Adipose tissue (tissue), 3 donors: ENCODE data around the gene KCTD2. TPM values are rescaled to one million over a fixed set of nuclear protein-coding genes. Genes with fewer than 3 reads are reported as not detected.
"Not testable (repeated sequence)": the region's sequence is repeated elsewhere in the genome, so short reads cannot be mapped to it uniquely, and the experiment has no call there.

Source experiments
- H3K27ac ChIP-seq: one replicate; pipeline ENCODE4 v1.5.1; 2013; ENCODE audit warnings: low read depth, low read length
- WGBS, 3 donors: extraction: QIAGEN DNeasy Blood & Tissue Kit; methylation state at CpG; one replicate each; pipeline ENCODE4 v1.1.7; 2013; 5-methylcytosine and 5-hydroxymethylcytosine counted together
- polyA plus RNA-seq, 3 donors: library from polyadenylated mRNA; stranded (reverse); fragments of 200-250 nt; gene quantifications; one replicate each; pipeline ENCODE4 v1.2.3, GENCODE V29; 2013
- donor health status: healthy with polysubstance abuse.
- donor health status: Bipolar disorder and iron deficiency.
- donor health status: healthy.

KCTD2 gene
- polyA plus RNA-seq, 3 donors = 8.4 to 31.6 (median 23.7) TPM

DNA sequence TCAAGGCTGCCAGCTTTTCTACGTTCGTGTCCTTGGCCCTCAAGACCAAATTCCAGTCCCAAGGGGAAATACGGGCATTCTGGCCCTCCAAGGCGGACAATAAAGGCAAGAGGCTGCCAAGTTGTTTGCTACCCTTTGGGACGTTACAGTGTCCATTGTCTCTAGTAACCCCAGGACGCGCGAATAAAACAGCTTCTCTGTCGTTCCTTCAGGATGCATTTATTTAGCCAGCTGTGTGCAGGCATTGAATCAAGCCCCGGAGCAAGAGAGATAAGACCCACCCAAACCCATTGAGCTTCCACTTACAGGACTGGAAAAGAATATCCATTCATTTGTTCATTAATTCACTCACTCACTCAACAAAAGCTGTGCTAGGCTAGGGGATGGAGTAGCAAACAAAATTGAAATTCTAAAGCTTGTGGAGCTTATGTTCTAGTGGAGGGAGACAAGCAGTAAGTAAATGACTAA lies 33.9 kb upstream of the KCTD2 start:
- WGBS, 3 donors = 0% methylated on average over 10 of the region's 10 CpGs
- no peak overlapping the region for H3K27ac ChIP-seq

GRCh38 chr17:75019146-75019545 lies 27.9 kb upstream of the KCTD2 start:
- 86 to 92% (median 88%) methylated on average over 5 of the region's 5 CpGs for WGBS, 3 donors
- no peak overlapping the region for H3K27ac ChIP-seq

- 89 to 93% (median 93%) methylated on average over 3 of the region's 3 CpGs for WGBS, 3 donors
- H3K27ac ChIP-seq = no peak overlapping the region
These were observed 27.3 kb upstream of the KCTD2 start for GRCh38 chr17:75019710-75020109.

DNA sequence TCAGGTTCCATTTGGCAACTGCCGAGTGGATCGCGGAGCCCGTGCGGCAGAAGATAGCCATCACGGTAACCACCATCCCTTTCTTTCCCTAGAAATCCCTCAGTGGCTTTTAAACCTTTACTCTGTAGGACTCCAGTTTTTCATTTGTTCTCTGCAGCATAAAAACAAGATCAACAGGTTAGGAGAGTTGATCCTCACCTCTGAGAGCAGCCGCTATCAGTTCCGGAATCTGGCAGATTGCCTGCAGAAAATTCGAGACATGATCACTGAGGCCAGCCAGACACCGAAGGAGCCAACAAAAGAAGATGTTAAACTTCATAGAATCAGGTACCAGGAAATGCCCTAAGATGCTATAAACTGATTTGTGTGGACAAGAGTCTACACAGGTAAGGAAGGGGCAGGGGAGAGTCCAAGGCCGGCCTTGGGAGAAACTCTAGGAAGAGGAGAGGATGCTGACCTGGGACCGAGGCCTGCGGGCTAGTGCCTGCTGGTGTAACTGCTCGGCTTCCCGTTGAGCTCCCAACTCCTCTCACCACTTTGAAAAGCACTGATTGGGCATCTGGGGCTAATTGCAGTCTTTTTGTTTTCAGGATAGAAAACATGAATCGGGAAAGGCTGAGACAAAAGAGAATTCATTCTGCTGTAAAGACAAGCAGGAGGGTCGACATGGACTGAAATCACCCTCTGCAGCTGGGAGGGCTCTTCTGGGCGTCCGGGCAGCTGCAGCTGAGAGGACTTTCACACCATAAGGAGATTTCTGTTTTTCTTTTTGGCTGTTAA lies 26.5 kb upstream of the KCTD2 start:
- H3K27ac ChIP-seq = no peak overlapping the region
- WGBS, 3 donors = 85 to 93% (median 88%) methylated on average over 19 of the region's 19 CpGs

GRCh38 chr17:75024686-75025397 lies 22.2 kb upstream of the KCTD2 start:
- H3K27ac ChIP-seq = no peak overlapping the region
- 80 to 87% (median 85%) methylated on average over 10 of the region's 10 CpGs for WGBS, 3 donors

- not testable (repeated sequence) for H3K27ac ChIP-seq
- 59 to 85% (median 71%) methylated on average over 9 of the region's 9 CpGs for WGBS, 3 donors
These were observed 21.7 kb upstream of the KCTD2 start for GRCh38 chr17:75025398-75025734.

GRCh38 chr17:75026650-75027049 lies 20.4 kb upstream of the KCTD2 start:
- 43 to 86% (median 50%) methylated on average over 2 of the region's 2 CpGs for WGBS, 3 donors
- H3K27ac ChIP-seq = not testable (repeated sequence)

GRCh38 chr17:75030161-75030560 lies 16.9 kb upstream of the KCTD2 start:
- WGBS, 3 donors = 75 to 95% (median 92%) methylated on average over 8 of the region's 8 CpGs

DNA sequence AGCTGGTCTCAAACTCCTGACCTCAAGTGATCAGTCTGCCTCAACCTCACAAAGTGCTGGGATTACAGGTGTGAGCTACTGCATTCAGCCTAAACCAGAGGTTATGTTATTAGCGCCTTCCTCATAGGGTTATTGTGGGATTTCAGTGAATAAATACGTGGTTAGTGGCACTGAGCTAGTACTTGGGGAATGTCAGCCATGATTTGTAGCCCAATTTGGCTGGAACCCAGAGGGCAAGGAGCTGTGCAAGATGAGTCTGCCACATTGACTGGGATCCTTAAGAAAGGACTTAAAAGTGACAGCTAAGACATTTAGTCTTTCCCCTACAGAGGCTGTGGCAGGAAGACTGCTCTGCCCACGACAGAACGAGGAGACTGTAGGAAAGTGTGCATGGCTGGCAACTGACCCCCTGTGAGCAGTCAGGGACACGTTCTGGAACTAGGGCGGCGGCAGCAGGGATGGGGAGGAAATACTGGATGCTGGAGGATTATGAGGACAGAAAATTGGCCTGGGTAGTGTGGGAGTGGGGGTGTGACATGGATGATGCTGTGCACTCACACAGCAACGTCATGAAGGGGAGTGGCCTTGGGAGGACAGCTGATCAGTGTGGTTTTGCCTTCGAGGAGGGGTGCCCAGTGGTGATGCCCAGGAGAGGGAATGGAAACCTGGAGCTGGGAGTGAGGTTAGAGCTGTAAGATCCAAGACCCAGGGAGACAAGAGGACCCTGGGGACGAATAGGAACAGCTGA lies 14.9 kb upstream of the KCTD2 start:
- no peak overlapping the region for H3K27ac ChIP-seq
- WGBS, 3 donors = 11 to 26% (median 11%) methylated on average over 10 of the region's 10 CpGs

More at GRCh38 chr17:75030161-75030560, 16.9 kb upstream of the KCTD2 start:
- H3K27ac ChIP-seq = no peak overlapping the region

DNA sequence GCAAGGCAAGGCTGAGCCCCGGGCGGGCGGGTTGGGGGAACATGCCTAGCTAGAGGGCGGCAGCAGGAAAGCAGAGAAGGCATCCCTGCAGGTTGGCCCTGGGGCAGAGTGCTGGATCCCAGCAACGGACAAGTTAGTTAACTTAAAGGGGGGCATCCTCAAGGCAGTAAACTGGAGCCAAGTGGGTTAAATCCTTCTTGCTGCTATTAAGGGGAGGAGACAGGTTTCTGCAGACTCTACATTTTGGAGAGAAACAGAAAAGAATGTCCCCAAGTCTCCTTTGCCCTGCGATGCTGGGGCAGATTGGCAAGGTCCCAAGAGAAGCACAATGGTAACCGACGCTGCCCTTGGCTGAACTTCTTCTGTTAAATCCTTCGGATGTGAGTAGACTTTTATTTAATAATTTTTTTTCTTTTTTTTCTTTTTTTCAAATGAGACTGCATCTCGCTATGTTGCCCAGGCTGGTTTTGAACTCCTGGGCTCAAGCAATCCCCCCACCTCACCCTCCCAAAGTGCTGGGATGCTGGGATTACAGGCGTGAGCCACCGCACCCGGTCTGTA lies 14.2 kb upstream of the KCTD2 start:
- H3K27ac ChIP-seq = no peak overlapping the region
- 3 to 17% (median 5%) methylated on average over 13 of the region's 13 CpGs for WGBS, 3 donors

DNA sequence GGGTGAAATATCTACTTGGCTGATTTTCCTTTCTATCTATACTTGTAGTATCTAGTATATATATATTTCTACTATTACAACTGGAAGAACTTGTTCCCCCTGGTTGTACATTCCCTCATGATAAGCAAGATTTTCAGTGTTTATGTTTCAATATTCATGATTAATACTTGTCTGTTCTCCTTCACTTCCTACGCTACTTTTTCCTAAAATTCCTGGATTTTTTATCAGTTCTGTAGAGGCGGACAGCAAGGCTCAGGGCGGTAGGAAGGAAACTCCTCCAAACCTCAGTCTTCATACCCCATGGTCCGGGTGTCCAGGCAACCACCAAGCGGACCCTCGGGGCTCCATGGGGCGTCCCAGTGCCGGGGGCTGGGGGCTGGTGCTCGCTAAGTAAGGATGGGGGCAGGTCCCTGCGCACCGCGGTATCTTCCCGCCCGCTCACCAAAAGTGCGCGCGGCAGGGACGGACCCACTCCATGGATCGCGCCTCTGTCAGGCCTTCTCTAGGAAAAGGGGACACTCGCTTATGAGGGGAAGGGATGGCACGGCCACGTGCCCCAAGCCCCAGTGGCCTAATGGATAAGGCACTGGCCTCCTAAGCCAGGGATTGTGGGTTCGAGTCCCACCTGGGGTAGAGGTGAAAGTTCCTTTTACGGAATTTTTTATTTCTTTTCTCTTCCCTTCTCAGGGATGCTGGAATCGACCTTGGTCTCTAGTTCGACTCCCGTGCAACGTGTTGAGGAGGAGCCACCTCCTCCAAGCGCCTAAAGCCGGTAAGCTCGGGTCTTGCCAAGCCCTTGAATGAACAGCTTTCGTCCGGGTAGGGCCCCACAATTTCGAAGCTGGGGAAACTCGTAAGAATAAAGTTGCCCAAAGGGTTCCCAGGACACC lies 13.4 kb upstream of the KCTD2 start:
- WGBS, 3 donors = 1% methylated on average over 36 of the region's 36 CpGs
- H3K27ac ChIP-seq = peak overlapping the region; percentile 65

GRCh38 chr17:75034236-75034908 lies 12.7 kb upstream of the KCTD2 start:
- 0 to 2% (median 1%) methylated on average over 43 of the region's 43 CpGs for WGBS, 3 donors
- H3K27ac ChIP-seq = peak overlapping the region; percentile 80

DNA sequence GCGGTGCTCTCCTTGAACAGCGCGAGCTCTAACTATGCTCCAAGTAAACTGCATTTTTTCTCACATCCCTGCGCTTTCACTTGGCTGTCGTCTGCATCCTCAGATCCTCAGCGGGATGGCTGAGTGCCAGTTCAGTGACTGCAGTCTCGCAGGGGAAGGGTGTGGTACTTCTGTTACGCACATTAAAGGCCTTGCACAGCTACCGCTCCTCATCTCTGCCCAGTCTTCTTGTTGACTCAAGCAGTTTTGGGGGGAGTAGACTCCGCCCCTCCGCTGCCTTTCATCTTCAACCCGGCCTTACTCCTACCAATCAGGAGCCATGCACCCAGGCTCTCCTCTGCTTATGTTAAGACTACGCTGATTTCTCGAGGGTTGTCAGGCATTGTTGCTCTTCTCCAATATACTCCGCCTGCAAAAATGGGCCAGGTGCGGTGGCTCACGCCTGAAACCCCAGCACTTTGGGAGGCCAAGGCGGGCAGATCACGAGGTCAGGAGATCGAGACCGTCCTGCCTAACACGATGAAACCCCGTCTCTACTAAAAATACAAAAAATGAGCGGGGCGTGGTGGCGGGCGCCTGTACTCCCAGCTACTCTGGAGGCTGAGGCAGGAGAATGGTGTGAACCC lies 10.3 kb upstream of the KCTD2 start:
- H3K27ac ChIP-seq = no peak overlapping the region
- 47 to 80% (median 50%) methylated on average over 27 of the region's 27 CpGs for WGBS, 3 donors

DNA sequence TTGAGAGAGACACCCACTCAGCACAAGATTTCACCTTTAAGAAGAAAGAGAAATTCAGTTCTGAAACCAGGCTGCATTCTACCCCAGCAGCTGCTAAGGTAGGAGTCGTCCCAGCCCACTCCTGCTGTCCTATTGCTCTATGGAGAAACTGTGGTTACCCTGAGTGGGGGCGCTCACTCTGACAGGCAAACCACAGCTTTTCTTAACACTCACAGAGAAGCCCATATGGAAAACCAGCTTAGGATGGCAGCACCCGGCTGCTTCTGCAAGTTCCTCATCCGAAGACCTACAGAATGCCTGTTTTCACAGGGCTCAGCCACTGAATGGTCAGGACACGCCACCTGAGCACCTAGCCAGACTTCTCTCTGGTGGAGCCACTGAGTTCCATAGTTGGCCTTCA lies 7.8 kb upstream of the KCTD2 start:
- H3K27ac ChIP-seq = no peak overlapping the region
- WGBS, 3 donors = 65 to 89% (median 76%) methylated on average over 5 of the region's 5 CpGs

- WGBS, 3 donors = 80 to 85% (median 83%) methylated on average over 12 of the region's 12 CpGs
- no peak overlapping the region for H3K27ac ChIP-seq
These were observed 5.3 kb upstream of the KCTD2 start for GRCh38 chr17:75041656-75042280.

- WGBS, 3 donors = 72 to 80% (median 75%) methylated on average over 5 of the region's 5 CpGs
- not testable (repeated sequence) for H3K27ac ChIP-seq
These were observed 3.2 kb upstream of the KCTD2 start for GRCh38 chr17:75043789-75044188.

GRCh38 chr17:75044716-75045115 lies 2.3 kb upstream of the KCTD2 start:
- H3K27ac ChIP-seq = no peak overlapping the region
- WGBS, 3 donors = 69 to 85% (median 79%) methylated on average over 7 of the region's 7 CpGs
